ELF-1 (cell line): ENCODE data around the gene MBOAT7.
A peak's percentile ranks its signal among the peaks of the same experiment; 100 is the strongest.
"Not testable (repeated sequence)": the region's sequence is repeated elsewhere in the genome, so short reads cannot be mapped to it uniquely, and the experiment has no call there.

Experiments
- DNase-seq: peaks from one replicate; pipeline ENCODE4 v3.0.0-alpha.2; 2016; ENCODE audit warnings: low read depth, low spot score

MBOAT7 gene

GRCh38 chr19:54189735-54190502 is 539 bp upstream of the MBOAT7 start:
- peak; percentile 100 for DNase-seq

- DNase-seq = no peak
These were observed 1.0 kb downstream of the MBOAT7 start for GRCh38 chr19:54188215-54188871.

DNA sequence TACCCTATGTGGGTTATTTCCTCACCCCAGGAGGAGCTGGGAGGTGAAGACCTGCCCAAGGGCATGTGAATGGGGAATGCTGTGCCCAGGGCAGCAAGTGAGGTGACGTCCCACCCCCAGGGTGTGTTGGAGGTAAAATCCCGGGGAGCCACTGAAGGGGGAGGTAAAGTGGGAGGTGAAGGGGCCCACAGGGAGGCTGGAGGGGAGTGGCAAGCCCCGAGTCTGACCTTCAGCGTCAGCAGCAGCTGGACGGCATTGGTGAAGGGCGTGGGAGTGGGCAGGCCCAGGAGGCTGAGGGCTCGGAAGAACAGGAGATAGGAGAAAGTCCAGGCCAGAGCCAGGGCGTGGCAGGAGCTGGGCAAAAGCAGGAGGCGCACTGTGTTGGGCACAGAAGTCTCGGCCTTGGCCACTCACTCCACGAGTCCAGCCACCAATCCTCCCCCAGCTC is 2.4 kb downstream of the MBOAT7 start:
- no peak for DNase-seq

GRCh38 chr19:54186351-54186750 is 3.0 kb downstream of the MBOAT7 start:
- DNase-seq = no peak

- no peak for DNase-seq
These were observed 5.9 kb downstream of the MBOAT7 start for GRCh38 chr19:54183431-54183830.

DNA sequence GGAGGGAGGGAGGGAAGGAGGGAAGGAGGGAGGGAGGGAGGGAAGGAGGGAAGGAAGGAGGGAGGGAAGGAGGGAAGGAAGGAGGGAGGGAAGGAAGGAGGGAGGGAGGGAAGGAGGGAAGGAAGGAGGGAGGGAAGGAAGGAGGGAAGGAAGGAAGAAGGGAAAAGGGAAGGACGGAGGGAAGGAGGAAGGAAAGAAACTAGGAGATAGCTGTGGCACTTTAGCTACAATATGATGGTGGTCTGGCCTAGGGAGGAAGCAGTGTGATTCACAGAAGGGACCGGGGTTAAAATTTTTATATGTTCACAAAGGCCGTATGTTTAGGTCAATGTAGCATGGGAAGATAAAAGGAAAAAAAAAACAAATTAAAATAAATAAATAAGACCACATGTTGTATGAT is 7.5 kb downstream of the MBOAT7 start:
- not testable (repeated sequence) for DNase-seq

DNA sequence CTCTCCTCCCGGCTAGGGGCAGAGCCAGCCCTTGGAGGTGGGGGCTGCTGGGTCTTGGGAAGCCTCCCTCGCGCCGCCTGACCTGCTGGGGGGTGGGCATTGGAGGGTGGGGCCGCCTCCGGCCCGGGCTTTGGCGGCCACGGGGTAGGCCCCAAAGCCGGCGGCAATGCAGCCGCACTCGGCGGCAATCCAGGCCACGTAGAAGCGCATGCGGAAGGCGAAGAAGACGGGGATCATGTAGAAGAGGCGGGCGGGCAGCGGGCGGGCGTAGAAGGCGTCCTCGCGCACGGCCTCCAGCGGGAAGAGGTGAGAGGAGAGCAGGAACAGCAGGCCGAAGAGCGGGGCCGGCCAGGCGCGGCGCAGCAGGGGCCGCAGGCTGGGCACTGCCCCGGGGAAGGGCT is 8.7 kb downstream of the MBOAT7 start:
- no peak for DNase-seq

DNA sequence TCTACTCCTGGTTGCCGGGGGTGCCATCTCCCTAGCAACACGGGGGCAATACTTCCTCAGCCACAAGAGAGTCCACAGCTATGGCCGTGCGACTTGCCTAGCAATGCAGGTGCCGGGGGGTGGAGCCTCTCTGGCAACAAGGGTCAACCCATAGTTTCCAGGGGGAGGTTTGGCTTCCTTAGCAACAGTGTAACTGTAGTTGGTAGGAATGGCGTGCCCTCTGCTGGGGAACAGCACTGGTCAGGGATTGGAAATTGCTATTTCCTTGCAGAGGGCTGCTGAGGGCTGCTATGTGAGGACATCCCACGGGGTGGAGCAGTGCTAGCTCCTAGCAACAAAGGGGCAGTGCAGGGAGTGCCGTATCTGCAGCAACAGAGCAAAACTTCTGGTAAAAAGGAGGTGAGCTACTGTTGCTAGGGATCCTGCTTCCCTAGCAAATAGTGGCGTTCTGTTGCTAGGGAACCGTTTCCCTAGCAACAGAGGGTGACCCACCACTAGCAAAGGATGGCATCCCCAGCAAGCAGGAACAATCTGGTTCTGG is 9.4 kb downstream of the MBOAT7 start:
- DNase-seq = peak; percentile 98

- no peak for DNase-seq
These were observed 10.0 kb downstream of the MBOAT7 start for GRCh38 chr19:54179262-54179852.

GRCh38 chr19:54178581-54179261 is 10.7 kb downstream of the MBOAT7 start:
- peak; percentile 73 for DNase-seq

DNA sequence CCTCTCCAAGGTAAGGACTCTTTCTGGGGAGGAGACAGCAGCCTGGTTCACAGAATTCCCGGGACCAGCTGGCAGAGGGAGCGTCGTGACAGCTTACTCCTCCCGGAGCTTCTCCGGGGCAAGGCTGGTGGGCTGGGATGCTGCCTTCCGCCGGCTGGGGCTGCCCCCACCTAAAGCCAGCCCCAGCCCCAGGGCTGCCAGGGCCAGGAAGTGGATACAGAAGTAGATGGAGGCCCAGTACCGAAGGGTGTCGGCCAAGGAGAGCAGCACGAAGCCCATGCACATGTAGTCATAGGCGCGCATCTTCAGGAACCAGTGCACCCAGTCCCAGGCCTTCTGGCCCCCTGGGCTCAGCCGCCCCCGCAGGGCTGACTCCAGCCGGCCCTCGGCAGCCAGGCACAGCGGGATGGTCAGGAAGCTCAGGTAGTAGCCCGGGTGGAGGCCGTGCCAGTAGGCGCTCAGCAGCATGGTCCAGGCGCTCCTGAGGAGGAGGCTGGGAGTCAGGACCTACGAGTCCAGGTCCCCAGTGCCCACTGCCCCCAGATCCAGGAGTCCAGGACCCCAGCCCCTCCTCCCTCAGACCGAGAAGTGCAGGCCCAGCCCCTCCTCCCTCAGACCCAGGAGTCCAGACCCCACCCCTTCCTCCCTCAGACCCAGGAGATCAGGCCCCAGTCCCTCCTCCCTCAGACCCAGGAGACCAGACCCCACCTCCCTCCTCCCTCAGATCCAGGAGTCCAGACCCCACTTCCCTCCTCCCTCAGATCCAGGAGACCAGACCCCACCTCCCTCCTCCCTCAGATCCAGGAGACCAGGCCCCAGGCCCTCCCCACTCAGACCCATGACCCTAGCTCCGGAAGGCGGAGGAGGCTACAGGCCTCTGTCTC is 15.2 kb downstream of the MBOAT7 start:
- no peak for DNase-seq

- DNase-seq = no peak
These were observed 16.1 kb downstream of the MBOAT7 start for GRCh38 chr19:54173359-54173699.

DNA sequence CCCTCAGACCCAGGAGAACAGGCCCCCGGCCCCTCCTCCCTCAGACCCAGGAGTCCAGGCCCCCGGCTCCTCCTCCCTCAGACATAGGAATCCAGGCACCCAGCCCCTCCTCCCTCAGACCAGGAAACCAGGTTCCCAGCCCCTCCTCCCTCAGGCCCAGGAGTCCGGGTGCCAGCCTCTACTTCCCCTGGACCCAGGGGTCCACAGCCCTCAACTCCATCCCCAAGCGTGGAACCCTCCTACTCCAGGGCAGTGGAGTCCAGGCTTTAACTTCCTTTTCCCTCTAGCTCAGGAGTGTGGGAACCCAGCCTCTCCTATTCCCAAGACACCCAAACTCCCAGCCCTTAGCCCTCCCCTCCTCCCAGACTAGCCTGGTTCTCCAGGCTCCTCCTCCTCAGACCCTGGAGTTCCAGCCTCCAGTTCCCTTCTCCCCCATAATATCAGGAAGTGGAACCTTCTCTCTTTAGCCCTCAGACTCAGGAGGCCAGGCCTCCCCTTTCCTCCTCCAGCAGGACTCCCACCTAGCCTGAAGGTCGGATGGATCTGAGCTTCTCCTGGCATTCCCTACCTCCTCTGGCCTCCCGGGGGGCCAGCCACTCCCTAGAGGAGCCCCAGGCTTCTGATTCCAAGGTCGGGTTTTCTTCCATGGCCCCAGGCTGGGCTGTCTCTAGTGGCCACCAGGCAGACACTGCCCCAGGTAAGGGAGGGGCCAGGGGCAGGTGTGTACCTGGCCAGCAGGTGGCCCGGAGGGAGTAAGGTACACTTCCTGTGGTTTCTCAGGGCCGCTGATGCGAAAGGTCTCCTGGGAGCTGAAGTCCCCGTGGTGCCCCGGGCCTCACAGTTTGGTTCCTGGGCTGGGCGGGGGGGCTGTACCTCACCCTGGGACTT is 16.7 kb downstream of the MBOAT7 start, which contains the start of gene TMC4:
TSS of gene TMC4 (minus strand) at position 690 of the 888 bp plus-strand sequence. CDS start at position 647, 43 bp downstream.
- peak; percentile 84 for DNase-seq

GRCh38 chr19:54171736-54172431 is 17.5 kb downstream of the MBOAT7 start:
- not testable (repeated sequence) for DNase-seq

GRCh38 chr19:54169149-54169740 is 20.1 kb downstream of the MBOAT7 start:
- DNase-seq = no peak

- DNase-seq = peak; percentile 97
These were observed 21.0 kb downstream of the MBOAT7 start for GRCh38 chr19:54168174-54168917.

- DNase-seq = no peak
These were observed 24.2 kb downstream of the MBOAT7 start for GRCh38 chr19:54165222-54165621.
